GM18517 (cell line): ENCODE data around the gene CTNNBL1.

Experiments
- ATAC-seq: cut with Tn5 transposase; IDR thresholded peaks from one replicate; pipeline ENCODE4 v1.9.1; 2021; ENCODE audit warnings: mild to moderate bottlenecking, moderate library complexity; ENCODE audit not compliant: unreplicated experiment

The CTNNBL1 gene

GRCh38 chr20:37913567-37914366 lies 219.9 kb downstream of the CTNNBL1 start:
- ATAC-seq: no peak

GRCh38 chr20:37914367-37914671 lies 220.5 kb downstream of the CTNNBL1 start:
- ATAC-seq: no peak

GRCh38 chr20:37914672-37915433 lies 221.0 kb downstream of the CTNNBL1 start:
- no peak for ATAC-seq

- ATAC-seq: no peak
Measured at GRCh38 chr20:37915434-37915787, 221.6 kb downstream of the CTNNBL1 start.

- ATAC-seq: no peak
Measured at GRCh38 chr20:37915800-37916570, 222.2 kb downstream of the CTNNBL1 start.

- ATAC-seq: no peak
Measured at GRCh38 chr20:37917461-37917860, 223.6 kb downstream of the CTNNBL1 start.

- no peak for ATAC-seq
Measured at GRCh38 chr20:37918035-37918434, 224.2 kb downstream of the CTNNBL1 start.

- ATAC-seq: no peak
Measured at GRCh38 chr20:37919389-37920040, 225.7 kb downstream of the CTNNBL1 start.

- ATAC-seq: no peak
Measured at GRCh38 chr20:37920270-37920669, 226.4 kb downstream of the CTNNBL1 start.

GRCh38 chr20:37920679-37921322 lies 227.0 kb downstream of the CTNNBL1 start:
- no peak for ATAC-seq

- ATAC-seq: no peak
Measured at GRCh38 chr20:37921341-37921929, 227.6 kb downstream of the CTNNBL1 start.
